IMR-90 (cell line): ENCODE data around the gene KRTAP5-7. TPM values are rescaled to one million over a fixed set of nuclear protein-coding genes. Genes with fewer than 3 reads are reported as not detected.
"Not testable (repeated sequence)": the region's sequence is repeated elsewhere in the genome, so short reads cannot be mapped to it uniquely, and the experiment has no call there.

Experiments
- ATAC-seq: fragments of 200-7000 bp; cut with Tn5 transposase; 2 replicates; pipeline ENCODE4 v1.9.1; 2020; ENCODE audit warnings: low read depth, mild to moderate bottlenecking, moderate library complexity
- BruUV-seq: library from RNA; stranded (reverse); fragments of 400-500 nt; replicated peaks from 2 replicates; lab custom pipeline; 2021; lab: Mats Ljungman, UMichigan
- CTCF ChIA-PET: fragments of 300-600 bp; formaldehyde crosslinking; extraction: SDS; loops from one replicate; lab custom pipeline; 2021; ENCODE audit warnings: antibody characterized with exemption; lab: Yijun Ruan, JAX
- POLR2A ChIA-PET: fragments of 300-600 bp; sonication (Branson Sonifier 250); formaldehyde crosslinking; loops from one replicate; lab custom pipeline; 2022; ENCODE audit warnings: antibody characterized with exemption; ENCODE audit not compliant: unreplicated experiment; lab: Charles Lee
- DNase-seq: peaks from one replicate; pipeline ENCODE4 v3.0.0; 2013
- H2AFZ ChIP-seq: replicated peaks from 2 replicates; pipeline ENCODE3; 2013; ENCODE audit warnings: low read length, mild to moderate bottlenecking; ENCODE audit not compliant: poor library complexity
- H2AK5ac ChIP-seq: 2 replicates; pipeline ENCODE4 v1.6.1; 2013; ENCODE audit warnings: low read depth, low read length, inconsistent platforms
- H2AK9ac ChIP-seq: replicated peaks from 2 replicates; pipeline ENCODE3; 2013; ENCODE audit warnings: mild to moderate bottlenecking, low read depth, low read length, moderate library complexity; ENCODE audit not compliant: poor library complexity
- H2BK120ac ChIP-seq: 2 replicates; pipeline ENCODE4 v1.6.1; 2013; ENCODE audit warnings: low read depth, low read length, inconsistent platforms
- H2BK15ac ChIP-seq: 3 replicates; pipeline ENCODE4 v1.6.1; 2013; ENCODE audit warnings: low read depth, low read length, inconsistent platforms
- H2BK20ac ChIP-seq: 2 replicates; pipeline ENCODE4 v1.6.1; 2013; ENCODE audit warnings: low read depth, mild to moderate bottlenecking, inconsistent platforms, low read length, moderate library complexity
- H2BK5ac ChIP-seq: 2 replicates; pipeline ENCODE4 v1.6.1; 2013; ENCODE audit warnings: mild to moderate bottlenecking, low read depth, low read length, inconsistent platforms; ENCODE audit not compliant: poor library complexity, severe bottlenecking
- H3K14ac ChIP-seq: replicated peaks from 2 replicates; pipeline ENCODE4 v1.6.1; 2013; ENCODE audit warnings: low read depth, low read length, inconsistent platforms
- H3K18ac ChIP-seq: 2 replicates; pipeline ENCODE4 v1.6.1; 2013; ENCODE audit warnings: low read depth, low read length, control low read depth
- H3K23ac ChIP-seq: 2 replicates; pipeline ENCODE4 v1.6.1; 2013; ENCODE audit warnings: low read depth, low read length, inconsistent platforms
- H3K27ac ChIP-seq: 2 replicates; pipeline ENCODE4 v1.5.1; 2013; ENCODE audit warnings: mild to moderate bottlenecking, control low read depth, low read length; ENCODE audit not compliant: insufficient read depth
- H3K27me3 ChIP-seq: 2 replicates; pipeline ENCODE4 v1.6.1; 2013; ENCODE audit warnings: low read length; ENCODE audit not compliant: control insufficient read depth, insufficient read depth
- H3K36me3 ChIP-seq: 2 replicates; pipeline ENCODE4 v1.6.1; 2013; ENCODE audit warnings: low read length, mixed read lengths; ENCODE audit not compliant: control insufficient read depth, insufficient read depth
- H3K4ac ChIP-seq: 2 replicates; pipeline ENCODE4 v1.6.1; 2013; ENCODE audit warnings: low read depth, low read length, inconsistent platforms
- H3K4me1 ChIP-seq: 2 replicates; pipeline ENCODE4 v1.6.1; 2013; ENCODE audit warnings: low read length, mixed read lengths; ENCODE audit not compliant: control insufficient read depth, insufficient read depth
- H3K4me2 ChIP-seq: 2 replicates; pipeline ENCODE4 v1.6.1; 2013; ENCODE audit warnings: low read depth, mild to moderate bottlenecking, control low read depth, low read length, moderate library complexity
- H3K4me3 ChIP-seq: 2 replicates; pipeline ENCODE4 v1.5.1; 2013; ENCODE audit warnings: low read depth, mild to moderate bottlenecking, control low read depth, low read length, moderate library complexity; ENCODE audit not compliant: insufficient read depth
- H3K56ac ChIP-seq: 2 replicates; pipeline ENCODE4 v1.6.1; 2013; ENCODE audit warnings: low read length, inconsistent platforms; ENCODE audit not compliant: insufficient read depth; ENCODE audit errors: extremely low read depth
- H3K79me1 ChIP-seq, 2 experiments: 2 replicates each; pipeline ENCODE4 v1.6.1; 2013; ENCODE audit warnings: low read length in 2 of 2, inconsistent platforms in 1 of 2, low read depth in 1 of 2
- H3K9ac ChIP-seq: 2 replicates; pipeline ENCODE4 v1.6.1; 2013; ENCODE audit warnings: low read depth, low read length, control low read depth
- H3K9me1 ChIP-seq: 2 replicates; pipeline ENCODE4 v1.6.1; 2013; ENCODE audit warnings: low read length, inconsistent platforms; ENCODE audit not compliant: insufficient read depth
- H3K9me3 ChIP-seq: 2 replicates; pipeline ENCODE4 v1.6.1; 2013; ENCODE audit warnings: low read length; ENCODE audit not compliant: control insufficient read depth, insufficient read depth
- H4K20me1 ChIP-seq: 2 replicates; pipeline ENCODE4 v1.6.1; 2013; ENCODE audit warnings: low read length, inconsistent platforms; ENCODE audit not compliant: insufficient read depth
- H4K5ac ChIP-seq: 2 replicates; pipeline ENCODE4 v1.6.1; 2013; ENCODE audit warnings: mild to moderate bottlenecking, low read depth, low read length, control low read depth
- H4K8ac ChIP-seq, 2 experiments: 2 replicates each; pipeline ENCODE4 v1.6.1; 2013; ENCODE audit warnings: low read depth in 2 of 2, low read length in 2 of 2, control low read depth in 1 of 2, inconsistent platforms in 1 of 2
- H4K91ac ChIP-seq: 2 replicates; pipeline ENCODE4 v1.6.1; 2013; ENCODE audit warnings: low read depth, low read length, inconsistent platforms; ENCODE audit not compliant: insufficient read depth
- WGBS, 2 experiments: methylation state at CpG; one replicate each; pipeline versions ENCODE4 v1.1.5 to v1.1.7; 2013; ENCODE audit warnings: missing lambda C conversion rate in 2 of 2; ENCODE audit not compliant: insufficient read length in 1 of 2; ENCODE audit errors: extremely low coverage in 2 of 2; 5-methylcytosine and 5-hydroxymethylcytosine counted together
- dilution Hi-C: fragments of 300-500 bp; cut with HindIII; formaldehyde crosslinking; loops from one replicate; pipeline ENCODE4 v1.14.3; 2018; ENCODE audit warnings: low sequenced_read_pairs; ENCODE audit not compliant: unreplicated experiment
- in situ Hi-C: fragments of 300-500 bp; cut with MboI; formaldehyde crosslinking; loops from 3 replicates; pipeline ENCODE4 v1.14.3; 2019; ENCODE audit warnings: low sequenced_read_pairs, inconsistent platforms, mixed read lengths
- intact Hi-C: fragments of 100-400 bp; cut with micrococcal nuclease; formaldehyde crosslinking; loops from 2 replicates; pipeline ENCODE4 v1.10.0; 2022
- polyA plus RNA-seq, 3 experiments: library from polyadenylated mRNA; depleted of rRNA; stranded (reverse); fragments of >200 nt; gene quantifications; 2 replicates each; pipeline ENCODE4 v1.2.3, GENCODE V29; 2012; ENCODE audit warnings: low replicate concordance in 1 of 3
- total RNA-seq: library from RNA; depleted of rRNA; stranded (reverse); fragments of >200 nt; gene quantifications from 2 replicates; pipeline ENCODE4 v1.2.3, GENCODE V29; 2012

Gene KRTAP5-7
- total and polyA plus RNA-seq, 2 of the 4 experiments (the other 2 are of a cell fraction): not detected

- H3K4ac ChIP-seq, H2AK5ac ChIP-seq, dilution Hi-C loops, DNase-seq, H3K4me1 ChIP-seq, H3K23ac ChIP-seq, H3K4me3 ChIP-seq, H3K14ac ChIP-seq, ATAC-seq, H3K56ac ChIP-seq, H3K36me3 ChIP-seq, H3K4me2 ChIP-seq, in situ Hi-C loops, H4K5ac ChIP-seq, H3K9ac ChIP-seq, H2AFZ ChIP-seq, POLR2A ChIA-PET, H3K18ac ChIP-seq, H3K79me1 ChIP-seq, BruUV-seq, intact Hi-C loops, H2AK9ac ChIP-seq, H4K8ac ChIP-seq, H4K91ac ChIP-seq, H3K9me3 ChIP-seq, H4K20me1 ChIP-seq, H2BK120ac ChIP-seq, H2BK20ac ChIP-seq, H3K27ac ChIP-seq, H3K9me1 ChIP-seq, H2BK5ac ChIP-seq, H2BK15ac ChIP-seq: not testable (repeated sequence)
- H3K27me3 ChIP-seq: peaks cover 16% of the 10 kb centered on the region
- WGBS, 2 experiments: 30% methylated on average over 2 of the region's 21 CpGs; no CpG with 5 or more reads in 1 of the 2 experiments
- CTCF ChIA-PET: interaction anchor here (1.1 to 1.5 kb wide), 2 partner anchors 13 kb away, joined by 3 to 4 read pairs; no protein-coding TSS in a partner anchor
Observed at GRCh38 chr11:71566626-71567599, 39.8 kb downstream of the KRTAP5-7 start.

- H2AFZ ChIP-seq, H2BK5ac ChIP-seq, H4K91ac ChIP-seq, in situ Hi-C loops, ATAC-seq, H2BK120ac ChIP-seq, H3K56ac ChIP-seq, DNase-seq, H4K20me1 ChIP-seq, intact Hi-C loops, H3K36me3 ChIP-seq, H3K4me1 ChIP-seq, H4K5ac ChIP-seq, H4K8ac ChIP-seq, H3K27ac ChIP-seq, H3K79me1 ChIP-seq, dilution Hi-C loops, H3K9ac ChIP-seq, H2AK9ac ChIP-seq, H2AK5ac ChIP-seq, H3K4me2 ChIP-seq, H2BK15ac ChIP-seq, H3K23ac ChIP-seq, H3K9me3 ChIP-seq, H3K4me3 ChIP-seq, H3K4ac ChIP-seq, H3K9me1 ChIP-seq, POLR2A ChIA-PET, H2BK20ac ChIP-seq, BruUV-seq, H3K14ac ChIP-seq, H3K18ac ChIP-seq: not testable (repeated sequence)
- CTCF ChIA-PET: interaction anchor here (1.5 kb wide), 1 partner anchor 12 kb away, joined by 4 read pairs; no protein-coding TSS in a partner anchor
- H3K27me3 ChIP-seq: peaks cover 19% of the 10 kb centered on the region
- no CpG with 5 or more reads among the region's 8 CpGs for WGBS, 2 experiments
Observed at GRCh38 chr11:71567633-71568032, 40.6 kb downstream of the KRTAP5-7 start.
